GM12892 (cell line): ENCODE data around the gene TNFRSF8.

Experiments
- POLR2AphosphoS5 ChIP-seq: IDR thresholded peaks from 2 replicates; pipeline ENCODE4 v1.6.1; 2011; ENCODE audit warnings: low read depth, low read length, control low read depth
- TAF1 ChIP-seq: IDR thresholded peaks from 2 replicates; pipeline ENCODE4 v1.6.1; 2011; ENCODE audit warnings: low read depth, mild to moderate bottlenecking, control low read depth, low read length, borderline replicate concordance

DNA sequence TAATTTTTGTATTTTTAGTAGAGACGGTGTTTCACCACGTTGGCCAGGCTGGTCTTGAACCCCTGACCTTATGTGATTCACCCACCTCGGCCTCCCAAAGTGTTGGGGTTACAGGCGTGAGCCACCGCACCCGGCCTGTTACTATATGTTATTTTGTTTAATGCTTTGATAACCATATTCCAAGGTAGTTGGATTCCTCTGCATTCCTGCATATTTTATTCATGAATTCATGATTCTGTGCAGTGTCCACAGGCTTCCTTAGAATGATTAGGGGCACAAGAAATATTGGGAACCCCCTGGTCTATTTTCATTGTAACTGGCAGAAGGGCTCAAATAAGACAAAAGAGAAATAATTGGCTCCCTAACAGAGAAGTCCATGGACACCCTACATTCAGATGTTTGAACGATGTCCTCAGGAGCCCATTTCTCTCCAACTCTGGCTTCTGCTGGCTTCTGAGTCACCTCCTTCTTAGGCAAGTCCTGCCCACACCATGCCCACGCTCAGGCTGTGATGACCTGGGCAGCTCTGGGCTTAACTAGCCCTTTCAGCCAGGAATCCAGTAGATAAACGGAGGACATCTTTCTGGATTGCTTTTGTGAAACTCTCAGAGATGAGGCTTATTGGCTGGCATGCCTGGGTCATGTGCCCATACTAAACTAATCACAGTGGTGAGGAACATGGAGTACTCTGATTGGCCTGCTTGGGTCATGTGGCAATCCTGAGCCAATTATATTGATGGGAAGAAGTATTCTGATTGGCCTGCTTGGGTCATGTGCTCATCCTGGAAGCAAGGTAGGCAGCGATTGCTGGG, 32.6 kb downstream of the TNFRSF8 start:
- no peak for TF ChIP-seq POLR2AphosphoS5
- TF ChIP-seq TAF1 = no peak
